HAP-1 (cell line): ENCODE results near the gene LIX1.

Source experiments
- DNase-seq, 2 experiments: peaks; one replicate each; pipeline ENCODE4 v3.0.0-alpha.2; 2016 to 2020; ENCODE audit warnings: low spot score in 2 of 2
- H3K27me3 ChIP-seq: fragments of 250-450 bp; sonication (Bioruptor Pico); 2 replicates; pipeline ENCODE4 v1.5.1; 2020; ENCODE audit warnings: low read depth, mild to moderate bottlenecking, moderate library complexity
- H3K36me3 ChIP-seq: fragments of 250-450 bp; sonication (Bioruptor Pico); replicated peaks from 2 replicates; pipeline ENCODE4 v1.5.1; 2020; ENCODE audit warnings: mild to moderate bottlenecking
- H3K4me1 ChIP-seq: fragments of 250-450 bp; sonication (Bioruptor Pico); 2 replicates; pipeline ENCODE4 v1.5.1; 2020; ENCODE audit warnings: mild to moderate bottlenecking
- H3K4me3 ChIP-seq: fragments of 250-450 bp; sonication (Bioruptor Pico); 2 replicates; pipeline ENCODE4 v1.5.1; 2020; ENCODE audit warnings: mild to moderate bottlenecking, moderate library complexity
- H3K9me3 ChIP-seq: fragments of 250-450 bp; sonication (Bioruptor Pico); 2 replicates; pipeline ENCODE4 v1.5.1; 2020; ENCODE audit warnings: mild to moderate bottlenecking, moderate library complexity
- in situ Hi-C: fragments of 300-500 bp; cut with MboI; formaldehyde crosslinking; loops from 3 replicates; pipeline ENCODE4 v1.14.3; 2020; ENCODE audit warnings: low sequenced_read_pairs, inconsistent platforms, mixed read lengths

The LIX1 gene

DNA sequence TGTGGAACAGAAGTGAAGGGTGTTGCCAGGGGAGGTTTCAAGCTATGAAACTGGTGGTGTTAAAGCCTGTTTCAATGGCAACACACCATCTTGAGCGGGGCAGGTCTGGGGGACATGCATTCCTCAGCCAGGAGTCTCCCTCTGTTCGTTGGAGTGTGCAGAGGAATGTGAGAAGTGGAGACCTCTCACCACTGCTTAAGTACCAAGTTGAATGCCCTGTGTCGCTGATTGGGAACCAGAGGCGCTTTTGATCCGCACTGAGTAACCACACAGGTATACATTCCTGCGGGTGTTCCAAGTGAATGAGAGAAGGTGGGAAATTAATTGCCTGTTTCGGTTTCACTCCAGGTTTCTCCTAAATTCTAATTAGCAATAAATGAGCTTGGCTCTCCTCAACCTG, 99.4 kb downstream of the LIX1 start:
- Histone ChIP-seq H3K27me3 (no peaks in the 10 kb centered on the region), H3K4me3 (no peak overlapping the region), H3K4me1 (peaks cover 8% of the 10 kb centered on the region), H3K36me3 (no peaks in the 10 kb centered on the region), H3K9me3 (no peaks in the 10 kb centered on the region)
- no peak for DNase-seq
- in situ Hi-C loops: no loop called here
